Liver (tissue), 9 donors: ENCODE data around the gene COG7. TPM values are rescaled to one million over a fixed set of nuclear protein-coding genes. Genes with fewer than 3 reads are reported as not detected.

Experiments used
- DNase-seq: peaks from one replicate; pipeline ENCODE4 v3.0.0-alpha.2; 2017; ENCODE audit warnings: low spot score
- H3K27ac ChIP-seq, 2 donors: one replicate each; pipeline ENCODE4 v1.7.0; 2013; ENCODE audit warnings: inconsistent platforms in 2 of 2, low read length in 2 of 2, control low read depth in 1 of 2, low read depth in 1 of 2, mild to moderate bottlenecking in 1 of 2
- H3K27me3 ChIP-seq, 4 donors: one replicate each; pipeline versions ENCODE4 v1.6.1 to v1.7.0; 2013; ENCODE audit warnings: low read length in 3 of 4, inconsistent platforms in 1 of 4, mild to moderate bottlenecking in 1 of 4, moderate library complexity in 1 of 4; ENCODE audit not compliant: control insufficient read depth in 4 of 4, insufficient read depth in 4 of 4
- H3K36me3 ChIP-seq, 4 donors: one replicate each; pipeline versions ENCODE4 v1.6.1 to v1.7.0; 2013; ENCODE audit warnings: low read length in 3 of 4, mild to moderate bottlenecking in 3 of 4, low read depth in 1 of 4, moderate library complexity in 1 of 4; ENCODE audit not compliant: control insufficient read depth in 4 of 4, insufficient read depth in 3 of 4
- H3K4me1 ChIP-seq, 4 donors: one replicate each; pipeline versions ENCODE4 v1.6.1 to v1.7.0; 2013; ENCODE audit warnings: low read length in 3 of 4, mild to moderate bottlenecking in 3 of 4, moderate library complexity in 1 of 4; ENCODE audit not compliant: control insufficient read depth in 4 of 4, insufficient read depth in 4 of 4
- H3K4me3 ChIP-seq, 3 donors: one replicate each; pipeline versions ENCODE4 v1.6.1 to v1.7.0; 2013; ENCODE audit warnings: low read length in 3 of 3, control low read depth in 1 of 3, low read depth in 1 of 3, mild to moderate bottlenecking in 1 of 3
- H3K9ac ChIP-seq, 2 donors: one replicate each; pipeline ENCODE4 v1.7.0; 2013; ENCODE audit warnings: low read length in 2 of 2, mild to moderate bottlenecking in 2 of 2, moderate library complexity in 2 of 2, control low read depth in 1 of 2, low read depth in 1 of 2
- H3K9me3 ChIP-seq, 4 donors: one replicate each; pipeline versions ENCODE4 v1.6.1 to v1.7.0; 2013; ENCODE audit warnings: low read length in 3 of 4; ENCODE audit not compliant: control insufficient read depth in 4 of 4
- EGR1 ChIP-seq, 2 donors: IDR thresholded peaks; 2 replicates each; pipeline ENCODE4 v1.6.1; 2016 to 2018; ENCODE audit warnings: antibody characterized with exemption in 2 of 2, low read depth in 2 of 2
- FOXA1 ChIP-seq: IDR thresholded peaks from 2 replicates; pipeline ENCODE4 v1.6.1; 2016; ENCODE audit warnings: antibody characterized with exemption
- FOXA2 ChIP-seq: IDR thresholded peaks from 2 replicates; pipeline ENCODE4 v1.6.1; 2016; ENCODE audit warnings: antibody characterized with exemption
- GABPA ChIP-seq, 2 donors: IDR thresholded peaks in 1 of 2; conservative IDR thresholded peaks in 1 of 2; 2 replicates each; pipeline ENCODE4 v1.6.1; 2016; ENCODE audit warnings: antibody characterized with exemption in 2 of 2, mild to moderate bottlenecking in 1 of 2, moderate library complexity in 1 of 2
- HNF4A ChIP-seq, 2 donors: conservative IDR thresholded peaks; 2 replicates each; pipeline ENCODE4 v1.6.1; 2016; ENCODE audit warnings: antibody characterized with exemption in 2 of 2, mild to moderate bottlenecking in 2 of 2
- HNF4G ChIP-seq: IDR thresholded peaks from 2 replicates; pipeline ENCODE4 v1.6.1; 2016; ENCODE audit warnings: antibody characterized with exemption
- JUND ChIP-seq, 2 donors: IDR thresholded peaks; 2 replicates each; pipeline ENCODE4 v1.6.1; 2016; ENCODE audit warnings: antibody characterized with exemption in 2 of 2
- NR2F2 ChIP-seq: IDR thresholded peaks from 2 replicates; pipeline ENCODE4 v1.6.1; 2016; ENCODE audit warnings: antibody characterized with exemption
- RAD21 ChIP-seq, 2 donors: IDR thresholded peaks; 2 replicates each; pipeline ENCODE4 v1.6.1; 2016; ENCODE audit warnings: antibody characterized with exemption in 2 of 2, mild to moderate bottlenecking in 2 of 2
- RXRA ChIP-seq, 2 donors: IDR thresholded peaks; 2 replicates each; pipeline ENCODE4 v1.6.1; 2017 to 2018; ENCODE audit warnings: antibody characterized with exemption in 2 of 2, mild to moderate bottlenecking in 1 of 2
- SP1 ChIP-seq: IDR thresholded peaks from 2 replicates; pipeline ENCODE4 v1.6.1; 2018; ENCODE audit warnings: antibody characterized with exemption, mild to moderate bottlenecking
- TAF1 ChIP-seq: conservative IDR thresholded peaks from 2 replicates; pipeline ENCODE4 v1.6.1; 2016; ENCODE audit warnings: antibody characterized with exemption, mild to moderate bottlenecking
- YY1 ChIP-seq: IDR thresholded peaks from 2 replicates; pipeline ENCODE4 v1.6.1; 2016; ENCODE audit warnings: antibody characterized with exemption, mild to moderate bottlenecking
- WGBS: extraction: QIAGEN DNeasy Blood & Tissue Kit; methylation state at CpG from one replicate; pipeline ENCODE4 v1.1.7; 2013; 5-methylcytosine and 5-hydroxymethylcytosine counted together
- polyA plus RNA-seq, 2 donors: library from polyadenylated mRNA; stranded (reverse) in 1 of 2; unstranded in 1 of 2; fragments of 200-250 nt in 1 of 2; fragments of >200 nt in 1 of 2; fragmentation: Nextera tagmentation in 1 of 2; extraction: Ambion mirVana in 1 of 2; gene quantifications; one replicate each; pipeline versions ENCODE4 v1.2.1 to v1.2.3, GENCODE V29; 2013 to 2015
- total RNA-seq, 2 donors: library from RNA; depleted of rRNA; stranded (reverse); fragments of >200 nt; gene quantifications; one replicate each; pipeline ENCODE4 v1.2.3, GENCODE V29; 2014
- TF ChIP-seq, protein P1 (sequence below): IDR thresholded peaks from 2 replicates; pipeline ENCODE4 v1.6.1; 2016; ENCODE audit warnings: antibody characterized with exemption
- TF ChIP-seq, protein P2 (sequence below): IDR thresholded peaks from 2 replicates; pipeline ENCODE4 v1.6.1; 2016; ENCODE audit warnings: antibody characterized with exemption
- TF ChIP-seq, protein P3 (sequence below): IDR thresholded peaks from 2 replicates; pipeline ENCODE4 v1.6.1; 2016; ENCODE audit warnings: antibody characterized with exemption
- TF ChIP-seq, protein P4 (sequence below): fragments of 150-350 bp; IDR thresholded peaks from 2 replicates; pipeline ENCODE4 v1.5.1; 2017; ENCODE audit warnings: improper control_type of control experiment, low read depth, low read length; ENCODE audit not compliant: missing input control
- TF ChIP-seq, protein P5 (sequence below): IDR thresholded peaks from 2 replicates; pipeline ENCODE4 v1.6.1; 2016; ENCODE audit warnings: antibody characterized with exemption, mild to moderate bottlenecking
- donor health status: healthy.
- donor health status: healthy.
- donor health status: healthy.
- donor health status: healthy.
- donor health status: healthy.

Gene COG7
- total and polyA plus RNA-seq, 4 donors, result 5.1 to 11.4 (median 6.6) TPM

DNA sequence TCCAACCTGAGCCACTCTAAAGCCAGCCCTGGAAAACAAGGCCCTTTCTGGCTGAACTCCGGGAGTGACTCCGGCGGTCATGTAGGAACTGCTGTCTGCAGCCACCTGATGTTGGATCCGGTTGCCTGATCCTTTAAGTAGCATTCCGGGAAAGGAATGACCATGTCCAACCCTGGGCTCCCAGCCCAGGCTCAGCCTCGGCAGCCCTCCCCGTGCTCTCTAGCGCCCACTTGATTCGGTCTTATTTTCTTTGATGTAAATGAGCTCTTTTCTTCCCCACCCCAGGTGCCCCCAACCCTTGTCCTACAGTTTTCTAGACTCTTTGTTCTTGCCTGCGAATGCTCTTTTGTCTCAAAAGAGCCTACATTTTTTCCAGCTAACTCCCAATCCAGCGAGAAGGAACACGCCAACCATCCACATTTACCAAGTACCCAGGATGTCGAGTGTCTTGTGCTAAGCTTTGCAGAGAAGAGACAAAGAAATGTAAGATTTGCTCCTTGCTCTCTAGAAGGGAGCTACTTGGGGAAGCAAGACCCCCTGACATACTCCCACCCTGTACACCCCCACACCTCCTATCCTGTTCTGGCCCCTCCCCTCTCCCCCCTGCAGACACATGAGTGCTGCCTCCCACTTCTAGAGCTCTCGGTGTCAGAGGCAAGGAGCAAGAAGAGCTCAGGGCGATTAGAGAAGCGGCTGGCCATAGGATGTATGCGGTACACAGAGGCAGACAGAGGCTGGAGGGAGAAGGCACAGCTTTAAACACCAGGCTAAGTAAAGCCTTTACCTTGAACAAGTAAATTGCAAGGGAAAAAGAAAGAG, 53.8 kb downstream of the COG7 start:
- Histone ChIP-seq H3K4me3 (no peak overlapping the region), H3K27me3 (no peaks in the 10 kb centered on the region), H3K36me3 (peaks cover 6 to 64% (median 33%) of the 10 kb centered on the region in 4 donors), H3K9me3 (no peaks in the 10 kb centered on the region), H3K27ac (no peak overlapping the region), H3K4me1 (no peaks in the 10 kb centered on the region), H3K9ac (no peak overlapping the region)
- DNase-seq, result no peak
- WGBS, result 91% methylated on average over 17 of the region's 17 CpGs
- TF ChIP-seq, protein P1, sequence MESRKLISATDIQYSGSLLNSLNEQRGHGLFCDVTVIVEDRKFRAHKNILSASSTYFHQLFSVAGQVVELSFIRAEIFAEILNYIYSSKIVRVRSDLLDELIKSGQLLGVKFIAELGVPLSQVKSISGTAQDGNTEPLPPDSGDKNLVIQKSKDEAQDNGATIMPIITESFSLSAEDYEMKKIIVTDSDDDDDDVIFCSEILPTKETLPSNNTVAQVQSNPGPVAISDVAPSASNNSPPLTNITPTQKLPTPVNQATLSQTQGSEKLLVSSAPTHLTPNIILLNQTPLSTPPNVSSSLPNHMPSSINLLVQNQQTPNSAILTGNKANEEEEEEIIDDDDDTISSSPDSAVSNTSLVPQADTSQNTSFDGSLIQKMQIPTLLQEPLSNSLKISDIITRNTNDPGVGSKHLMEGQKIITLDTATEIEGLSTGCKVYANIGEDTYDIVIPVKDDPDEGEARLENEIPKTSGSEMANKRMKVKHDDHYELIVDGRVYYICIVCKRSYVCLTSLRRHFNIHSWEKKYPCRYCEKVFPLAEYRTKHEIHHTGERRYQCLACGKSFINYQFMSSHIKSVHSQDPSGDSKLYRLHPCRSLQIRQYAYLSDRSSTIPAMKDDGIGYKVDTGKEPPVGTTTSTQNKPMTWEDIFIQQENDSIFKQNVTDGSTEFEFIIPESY, result no peak
- TF ChIP-seq HNF4A (conservative IDR thresholded peaks at IDR 0.05) (no peak), YY1 (no peak), EGR1 (IDR thresholded peaks at IDR 0.05; ENCODE audit: low read depth in 2 of 2) (no peak), RAD21 (IDR thresholded peaks at IDR 0.05) (no peak), JUND (IDR thresholded peaks at IDR 0.05) (no peak), FOXA2 (no peak), SP1 (no peak), NR2F2 (no peak), FOXA1 (no peak), TAF1 (no peak), RXRA (IDR thresholded peaks at IDR 0.05) (no peak), GABPA (IDR thresholded peaks at IDR 0.05 in 1 of 2, conservative IDR thresholded peaks at IDR 0.05 in 1 of 2) (no peak), HNF4G (no peak)
- TF ChIP-seq, protein P2, sequence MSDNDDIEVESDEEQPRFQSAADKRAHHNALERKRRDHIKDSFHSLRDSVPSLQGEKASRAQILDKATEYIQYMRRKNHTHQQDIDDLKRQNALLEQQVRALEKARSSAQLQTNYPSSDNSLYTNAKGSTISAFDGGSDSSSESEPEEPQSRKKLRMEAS, result no peak
- TF ChIP-seq, protein P3, sequence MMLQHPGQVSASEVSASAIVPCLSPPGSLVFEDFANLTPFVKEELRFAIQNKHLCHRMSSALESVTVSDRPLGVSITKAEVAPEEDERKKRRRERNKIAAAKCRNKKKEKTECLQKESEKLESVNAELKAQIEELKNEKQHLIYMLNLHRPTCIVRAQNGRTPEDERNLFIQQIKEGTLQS, result no peak
- TF ChIP-seq, protein P4, sequence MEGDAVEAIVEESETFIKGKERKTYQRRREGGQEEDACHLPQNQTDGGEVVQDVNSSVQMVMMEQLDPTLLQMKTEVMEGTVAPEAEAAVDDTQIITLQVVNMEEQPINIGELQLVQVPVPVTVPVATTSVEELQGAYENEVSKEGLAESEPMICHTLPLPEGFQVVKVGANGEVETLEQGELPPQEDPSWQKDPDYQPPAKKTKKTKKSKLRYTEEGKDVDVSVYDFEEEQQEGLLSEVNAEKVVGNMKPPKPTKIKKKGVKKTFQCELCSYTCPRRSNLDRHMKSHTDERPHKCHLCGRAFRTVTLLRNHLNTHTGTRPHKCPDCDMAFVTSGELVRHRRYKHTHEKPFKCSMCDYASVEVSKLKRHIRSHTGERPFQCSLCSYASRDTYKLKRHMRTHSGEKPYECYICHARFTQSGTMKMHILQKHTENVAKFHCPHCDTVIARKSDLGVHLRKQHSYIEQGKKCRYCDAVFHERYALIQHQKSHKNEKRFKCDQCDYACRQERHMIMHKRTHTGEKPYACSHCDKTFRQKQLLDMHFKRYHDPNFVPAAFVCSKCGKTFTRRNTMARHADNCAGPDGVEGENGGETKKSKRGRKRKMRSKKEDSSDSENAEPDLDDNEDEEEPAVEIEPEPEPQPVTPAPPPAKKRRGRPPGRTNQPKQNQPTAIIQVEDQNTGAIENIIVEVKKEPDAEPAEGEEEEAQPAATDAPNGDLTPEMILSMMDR, result no peak
- TF ChIP-seq, protein P5, sequence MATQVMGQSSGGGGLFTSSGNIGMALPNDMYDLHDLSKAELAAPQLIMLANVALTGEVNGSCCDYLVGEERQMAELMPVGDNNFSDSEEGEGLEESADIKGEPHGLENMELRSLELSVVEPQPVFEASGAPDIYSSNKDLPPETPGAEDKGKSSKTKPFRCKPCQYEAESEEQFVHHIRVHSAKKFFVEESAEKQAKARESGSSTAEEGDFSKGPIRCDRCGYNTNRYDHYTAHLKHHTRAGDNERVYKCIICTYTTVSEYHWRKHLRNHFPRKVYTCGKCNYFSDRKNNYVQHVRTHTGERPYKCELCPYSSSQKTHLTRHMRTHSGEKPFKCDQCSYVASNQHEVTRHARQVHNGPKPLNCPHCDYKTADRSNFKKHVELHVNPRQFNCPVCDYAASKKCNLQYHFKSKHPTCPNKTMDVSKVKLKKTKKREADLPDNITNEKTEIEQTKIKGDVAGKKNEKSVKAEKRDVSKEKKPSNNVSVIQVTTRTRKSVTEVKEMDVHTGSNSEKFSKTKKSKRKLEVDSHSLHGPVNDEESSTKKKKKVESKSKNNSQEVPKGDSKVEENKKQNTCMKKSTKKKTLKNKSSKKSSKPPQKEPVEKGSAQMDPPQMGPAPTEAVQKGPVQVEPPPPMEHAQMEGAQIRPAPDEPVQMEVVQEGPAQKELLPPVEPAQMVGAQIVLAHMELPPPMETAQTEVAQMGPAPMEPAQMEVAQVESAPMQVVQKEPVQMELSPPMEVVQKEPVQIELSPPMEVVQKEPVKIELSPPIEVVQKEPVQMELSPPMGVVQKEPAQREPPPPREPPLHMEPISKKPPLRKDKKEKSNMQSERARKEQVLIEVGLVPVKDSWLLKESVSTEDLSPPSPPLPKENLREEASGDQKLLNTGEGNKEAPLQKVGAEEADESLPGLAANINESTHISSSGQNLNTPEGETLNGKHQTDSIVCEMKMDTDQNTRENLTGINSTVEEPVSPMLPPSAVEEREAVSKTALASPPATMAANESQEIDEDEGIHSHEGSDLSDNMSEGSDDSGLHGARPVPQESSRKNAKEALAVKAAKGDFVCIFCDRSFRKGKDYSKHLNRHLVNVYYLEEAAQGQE, result no peak
